RWPE1 (cell line): Measurements from ENCODE around the gene IL32.

ENCODE experiments used
- CTCF ChIA-PET: fragments of 350-600 bp; sonication (Branson Sonifier 250); formaldehyde crosslinking; extraction: SDS; loops from one replicate; lab custom pipeline; 2021; lab: Yijun Ruan, JAX
- POLR2A ChIA-PET: fragments of 400-600 bp; formaldehyde crosslinking; extraction: SDS; loops from one replicate; lab custom pipeline; 2020; ENCODE audit warnings: antibody characterized with exemption; ENCODE audit not compliant: low non-redundant PET; lab: Yijun Ruan, JAX
- DNase-seq: peaks from one replicate; pipeline ENCODE4 v3.0.0; 2012; ENCODE audit warnings: low spot score
- H3K27ac ChIP-seq: fragments of 450-650 bp; 2 replicates; pipeline ENCODE4 v1.5.1; 2017
- TF ChIP-seq, protein P1 (sequence below): fragments of 450-650 bp; conservative IDR thresholded peaks from 2 replicates; pipeline ENCODE4 v1.5.1; 2017; ENCODE audit warnings: low read depth, mild to moderate bottlenecking

The IL32 gene

DNA sequence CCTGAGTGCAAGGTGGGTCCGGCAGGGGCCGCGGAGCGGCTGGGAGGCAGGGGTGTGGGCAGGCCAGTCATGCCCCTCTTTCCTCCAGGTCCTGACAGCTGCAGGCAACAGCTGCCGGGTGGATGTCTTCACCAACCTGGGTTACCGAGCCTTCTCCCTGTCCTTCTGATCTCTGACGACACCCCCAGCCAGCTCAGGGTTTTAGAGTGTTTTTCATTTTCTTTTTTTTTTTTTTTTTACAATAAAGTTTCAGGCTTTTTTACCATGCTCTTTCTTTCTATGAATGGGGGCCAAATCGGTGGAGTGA lies 38.0 kb upstream of the IL32 start:
- TF ChIP-seq, protein P1, sequence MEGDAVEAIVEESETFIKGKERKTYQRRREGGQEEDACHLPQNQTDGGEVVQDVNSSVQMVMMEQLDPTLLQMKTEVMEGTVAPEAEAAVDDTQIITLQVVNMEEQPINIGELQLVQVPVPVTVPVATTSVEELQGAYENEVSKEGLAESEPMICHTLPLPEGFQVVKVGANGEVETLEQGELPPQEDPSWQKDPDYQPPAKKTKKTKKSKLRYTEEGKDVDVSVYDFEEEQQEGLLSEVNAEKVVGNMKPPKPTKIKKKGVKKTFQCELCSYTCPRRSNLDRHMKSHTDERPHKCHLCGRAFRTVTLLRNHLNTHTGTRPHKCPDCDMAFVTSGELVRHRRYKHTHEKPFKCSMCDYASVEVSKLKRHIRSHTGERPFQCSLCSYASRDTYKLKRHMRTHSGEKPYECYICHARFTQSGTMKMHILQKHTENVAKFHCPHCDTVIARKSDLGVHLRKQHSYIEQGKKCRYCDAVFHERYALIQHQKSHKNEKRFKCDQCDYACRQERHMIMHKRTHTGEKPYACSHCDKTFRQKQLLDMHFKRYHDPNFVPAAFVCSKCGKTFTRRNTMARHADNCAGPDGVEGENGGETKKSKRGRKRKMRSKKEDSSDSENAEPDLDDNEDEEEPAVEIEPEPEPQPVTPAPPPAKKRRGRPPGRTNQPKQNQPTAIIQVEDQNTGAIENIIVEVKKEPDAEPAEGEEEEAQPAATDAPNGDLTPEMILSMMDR: no peak
- peak overlapping the region; percentile 99 for H3K27ac ChIP-seq
- ChIA-PET POLR2A (interaction anchor here (1.2 kb wide), 4 partner anchors 17 to 29 kb away, joined by 3 to 6 read pairs (median 4); no protein-coding TSS in a partner anchor), CTCF (interaction anchor here (0.6 to 1.8 kb wide), 8 partner anchors 12 to 195 kb away, joined by 3 to 19 read pairs (median 3); no protein-coding TSS in a partner anchor)
- no peak for DNase-seq

DNA sequence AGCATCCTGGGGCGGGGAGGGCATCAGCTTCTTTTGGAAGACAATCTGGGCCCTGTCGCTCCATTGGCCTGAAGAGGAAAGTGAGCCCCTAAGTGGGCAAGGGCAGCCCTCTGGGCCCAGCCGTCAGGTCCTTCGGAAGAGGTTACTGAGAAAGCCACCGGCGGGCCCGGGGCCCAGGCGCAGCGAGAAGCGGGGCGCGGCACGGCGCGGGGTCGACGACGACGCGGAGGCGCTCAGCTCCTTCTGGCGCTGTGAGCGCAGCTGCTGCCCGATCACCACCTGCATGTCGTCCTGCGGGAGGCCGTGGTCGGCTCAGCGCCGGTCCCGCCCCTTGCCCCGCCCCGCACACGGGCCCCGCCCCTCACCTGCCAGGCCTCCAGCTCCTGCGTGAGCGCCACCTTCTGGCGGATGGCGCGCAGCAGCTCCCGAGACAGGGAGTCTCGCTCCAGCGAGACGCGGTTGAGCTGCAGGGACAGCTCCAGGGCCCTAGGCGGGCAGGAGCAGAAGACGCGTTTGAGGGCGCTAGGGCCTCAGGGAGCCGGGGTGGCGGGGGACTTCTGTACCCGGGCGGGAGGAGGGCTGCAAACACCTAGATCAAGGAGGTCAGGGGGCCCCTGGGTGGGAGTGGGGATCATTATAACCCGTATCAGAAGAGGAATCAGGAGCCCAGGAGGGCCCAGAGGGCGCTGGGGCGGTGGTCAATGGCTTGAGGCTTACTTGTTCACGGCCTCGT lies 37.3 kb upstream of the IL32 start:
- peak; percentile 86 for DNase-seq
- ChIA-PET CTCF (interaction anchor here (0.5 to 1.8 kb wide), 10 partner anchors 12 to 459 kb away, joined by 3 to 19 read pairs (median 4); partner anchors contain the start of gene ZNF213), POLR2A (interaction anchor here (1.2 kb wide), 4 partner anchors 18 to 30 kb away, joined by 3 to 6 read pairs (median 4); no protein-coding TSS in a partner anchor)
- TF ChIP-seq, protein P1: peak; percentile 90
- H3K27ac ChIP-seq: peak overlapping the region; percentile 99

DNA sequence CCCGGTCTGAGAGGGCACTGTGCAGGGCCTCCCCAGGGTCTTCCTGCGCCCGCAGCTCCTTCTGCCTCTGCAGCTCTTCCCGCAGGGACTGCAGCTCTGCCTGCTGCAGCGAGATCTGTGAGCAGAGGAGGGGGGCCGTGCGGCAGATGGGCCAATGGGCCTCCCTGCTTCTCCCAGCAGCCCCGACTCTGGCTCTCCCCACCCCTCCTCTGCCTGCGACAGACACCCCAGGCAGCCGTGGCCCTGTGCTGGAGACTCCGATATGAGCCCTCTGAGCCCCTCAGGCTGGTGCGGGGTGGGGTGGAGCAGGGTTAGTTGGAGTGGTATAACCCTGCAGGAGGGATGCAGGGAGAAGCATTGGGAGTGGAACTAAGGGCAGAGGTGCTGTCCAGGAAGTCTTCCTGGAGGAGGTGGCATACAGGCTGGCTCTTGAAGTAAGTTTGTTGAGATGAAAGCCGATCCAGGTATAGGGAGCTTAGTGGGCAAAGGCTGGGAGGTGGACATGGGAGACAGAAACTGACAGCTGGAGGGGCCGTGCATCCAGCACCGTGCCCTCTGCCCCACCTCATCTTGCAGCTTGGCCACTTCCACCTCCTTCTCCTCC lies 36.6 kb upstream of the IL32 start:
- TF ChIP-seq, protein P1: no peak
- no peak overlapping the region; the same call in 1 of the 2 replicates for H3K27ac ChIP-seq
- CTCF ChIA-PET: interaction anchor here (0.5 to 1.8 kb wide), 8 partner anchors 10 to 458 kb away, joined by 3 to 19 read pairs (median 4); partner anchors contain the start of gene ZNF213
- POLR2A ChIA-PET: interaction anchor here (1.2 kb wide), 3 partner anchors 19 to 31 kb away, joined by 4 to 6 read pairs (median 4); no protein-coding TSS in a partner anchor
- DNase-seq: no peak

DNA sequence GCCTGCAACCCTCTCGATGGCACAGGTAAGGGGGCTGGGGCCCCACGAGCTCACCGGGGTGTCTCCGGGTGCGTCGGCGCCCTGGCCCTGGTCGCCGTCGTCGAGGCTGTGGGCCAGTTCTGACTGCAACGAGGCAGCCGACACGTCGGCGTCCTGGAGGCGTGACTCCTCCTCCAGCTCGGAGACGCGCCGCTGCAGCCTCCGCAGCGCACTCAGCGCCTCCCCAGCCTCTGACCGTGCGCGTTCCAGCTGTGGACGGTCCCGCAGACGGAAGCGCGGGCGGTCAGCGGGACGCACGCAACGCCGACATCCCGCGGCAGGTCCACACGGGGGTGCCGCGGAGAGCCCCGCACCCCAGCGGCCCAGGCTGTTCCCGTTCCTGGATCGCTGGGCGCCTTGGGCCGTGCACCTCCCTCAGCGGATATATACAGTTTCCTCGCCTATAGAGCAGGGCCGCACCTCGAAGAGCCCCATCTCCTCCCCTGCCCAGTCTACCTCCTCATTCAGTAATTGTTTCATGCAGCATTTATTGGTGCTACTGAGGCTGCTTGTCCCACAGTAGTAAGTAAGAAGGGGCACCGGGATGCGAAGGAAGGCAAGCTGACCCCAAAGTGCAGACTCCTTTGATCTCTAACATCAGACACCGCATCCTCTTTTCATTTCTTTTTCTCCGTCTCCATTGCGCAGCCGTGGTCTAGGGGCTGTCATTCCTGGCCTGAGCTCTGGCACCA lies 35.8 kb upstream of the IL32 start:
- DNase-seq: no peak
- TF ChIP-seq, protein P1: no peak
- POLR2A ChIA-PET: no interaction called here
- H3K27ac ChIP-seq: no peak overlapping the region
- CTCF ChIA-PET: interaction anchor here (0.6 to 2.6 kb wide), 4 partner anchors 9 to 28 kb away, joined by 3 to 10 read pairs (median 4); no protein-coding TSS in a partner anchor

DNA sequence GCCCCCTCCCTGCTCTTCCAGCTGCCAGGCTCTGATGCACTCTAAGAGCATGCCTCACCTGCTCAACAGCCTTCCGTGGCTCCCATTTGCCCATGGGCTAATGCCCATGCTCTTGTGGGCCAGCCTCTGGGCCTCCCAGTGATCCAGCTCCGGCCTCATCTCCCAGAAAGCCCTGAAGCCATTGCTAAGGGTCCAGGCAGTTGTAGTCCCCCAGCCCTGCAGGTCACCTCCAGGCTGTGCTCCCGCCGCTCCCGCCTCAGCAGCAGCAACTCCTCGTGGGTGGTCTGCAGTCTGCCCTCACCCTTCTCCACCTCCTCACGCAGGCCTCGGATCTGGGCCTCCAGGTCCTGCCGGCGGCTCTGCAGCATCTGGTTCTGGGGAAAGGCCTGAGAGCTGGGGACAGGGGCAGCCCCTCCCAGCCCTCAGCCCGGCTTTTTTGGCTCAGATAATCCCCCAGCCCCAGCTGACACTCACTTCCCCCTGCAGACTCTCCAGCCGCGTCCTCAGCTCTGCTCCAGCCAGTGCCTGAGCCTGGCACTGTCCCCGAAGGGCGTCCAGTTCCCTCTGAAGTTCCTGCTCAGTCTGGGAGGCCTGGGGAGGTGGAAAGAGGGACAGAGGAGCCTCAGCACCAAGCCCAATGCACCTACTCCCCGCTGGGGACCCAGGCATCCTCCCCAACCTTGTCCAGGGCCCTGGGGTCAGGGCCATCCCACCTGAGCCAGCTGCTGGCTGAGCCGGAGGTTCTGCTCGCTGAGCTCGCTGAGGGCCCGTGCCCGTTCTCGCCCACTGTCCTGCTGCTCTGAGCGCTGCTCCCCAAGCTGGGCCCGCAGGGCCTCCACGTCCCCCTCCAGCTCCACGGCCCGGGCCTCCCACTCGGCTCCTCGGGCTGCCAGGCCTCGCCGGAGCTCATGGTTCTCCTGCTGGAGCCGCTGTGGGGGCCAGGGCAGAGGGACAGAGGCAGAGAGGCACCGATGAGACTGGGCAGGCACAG lies 34.9 kb upstream of the IL32 start:
- no peak for DNase-seq
- TF ChIP-seq, protein P1: no peak
- POLR2A ChIA-PET: interaction anchor here (0.8 kb wide), 1 partner anchor 10 kb away, joined by 4 read pairs; no protein-coding TSS in a partner anchor
- CTCF ChIA-PET: interaction anchor here (0.7 to 2.6 kb wide), 9 partner anchors 9 to 99 kb away, joined by 3 to 15 read pairs (median 5); partner anchors contain the start of genes TNFRSF12A and ZSCAN10
- no peak overlapping the region for H3K27ac ChIP-seq
